A673 (cell line): ENCODE data around the gene PML. TPM values are rescaled to one million over a fixed set of nuclear protein-coding genes. Genes with fewer than 3 reads are reported as not detected.

Source experiments
- BruUV-seq: library from RNA; stranded (reverse); fragments of 400-500 nt; replicated peaks from 2 replicates; lab custom pipeline; 2021; lab: Mats Ljungman, UMichigan
- CTCF ChIA-PET: fragments of 300-600 bp; sonication (Branson Sonifier 250); formaldehyde crosslinking; loops from one replicate; lab custom pipeline; 2022; ENCODE audit warnings: antibody characterized with exemption; lab: Charles Lee
- POLR2A ChIA-PET: fragments of 300-600 bp; sonication (Branson Sonifier 250); formaldehyde crosslinking; loops from one replicate; lab custom pipeline; 2022; ENCODE audit warnings: antibody characterized with exemption; ENCODE audit not compliant: low non-redundant PET; lab: Charles Lee
- DNase-seq: peaks from one replicate; pipeline ENCODE4 v3.0.0-alpha.2; 2015; ENCODE audit warnings: low spot score
- H3K27ac ChIP-seq: fragments of 200-600 bp; sonication (generic); 2 replicates; pipeline ENCODE4 v1.5.1; 2016; ENCODE audit warnings: mixed run types, low read depth, mild to moderate bottlenecking, mixed read lengths, antibody characterized with exemption, low read length; ENCODE audit not compliant: poor library complexity, severe bottlenecking
- H3K27me3 ChIP-seq: fragments of 200-600 bp; sonication (generic); replicated peaks from 2 replicates; pipeline ENCODE4 v1.6.1; 2017; ENCODE audit warnings: mixed run types, low read depth, mild to moderate bottlenecking, mixed read lengths, antibody characterized with exemption, low read length; ENCODE audit not compliant: insufficient read depth, poor library complexity
- H3K36me3 ChIP-seq: fragments of 200-600 bp; sonication (generic); 2 replicates; pipeline ENCODE4 v1.6.1; 2016; ENCODE audit warnings: mixed run types, mild to moderate bottlenecking, mixed read lengths, antibody characterized with exemption, low read length; ENCODE audit not compliant: insufficient read depth, poor library complexity, severe bottlenecking
- H3K4me1 ChIP-seq: fragments of 200-600 bp; sonication (generic); 2 replicates; pipeline ENCODE4 v1.6.1; 2017; ENCODE audit warnings: mixed run types, mild to moderate bottlenecking, mixed read lengths, antibody characterized with exemption, low read length; ENCODE audit not compliant: insufficient read depth, poor library complexity, severe bottlenecking
- H3K4me3 ChIP-seq: fragments of 200-600 bp; sonication (generic); 2 replicates; pipeline ENCODE4 v1.5.1; 2016; ENCODE audit warnings: low read depth, mixed run types, mild to moderate bottlenecking, mixed read lengths, low read length; ENCODE audit not compliant: poor library complexity, severe bottlenecking
- H3K9me3 ChIP-seq: fragments of 200-600 bp; sonication (generic); 2 replicates; pipeline ENCODE4 v1.6.1; 2016; ENCODE audit warnings: mixed run types, low read depth, mild to moderate bottlenecking, mixed read lengths, antibody characterized with exemption, low read length; ENCODE audit not compliant: poor library complexity, severe bottlenecking
- EZH2 ChIP-seq: fragments of 200-600 bp; sonication (generic); IDR thresholded peaks from 2 replicates; pipeline ENCODE4 v1.6.1; 2017; ENCODE audit warnings: borderline replicate concordance, low read depth, mild to moderate bottlenecking, mixed read lengths, antibody characterized with exemption, low read length; ENCODE audit not compliant: poor library complexity, severe bottlenecking
- intact Hi-C: fragments of 100-400 bp; cut with micrococcal nuclease; formaldehyde crosslinking; loops from one replicate; pipeline ENCODE4 v1.10.0; 2022; ENCODE audit not compliant: unreplicated experiment
- total RNA-seq: library from RNA; stranded (reverse); gene quantifications from 2 replicates; pipeline ENCODE4 v1.2.3, GENCODE V29; 2021
- TF ChIP-seq, protein P1 (sequence below): fragments of 300-800, 200-600 bp; sonication (generic); conservative IDR thresholded peaks from 2 replicates; pipeline ENCODE4 v1.5.1; 2017; ENCODE audit warnings: low read depth, mild to moderate bottlenecking, antibody characterized with exemption, low read length, moderate library complexity, mixed read lengths

Gene PML
- total RNA-seq, 1 experiment from 2014 or later: 40.0 TPM

DNA sequence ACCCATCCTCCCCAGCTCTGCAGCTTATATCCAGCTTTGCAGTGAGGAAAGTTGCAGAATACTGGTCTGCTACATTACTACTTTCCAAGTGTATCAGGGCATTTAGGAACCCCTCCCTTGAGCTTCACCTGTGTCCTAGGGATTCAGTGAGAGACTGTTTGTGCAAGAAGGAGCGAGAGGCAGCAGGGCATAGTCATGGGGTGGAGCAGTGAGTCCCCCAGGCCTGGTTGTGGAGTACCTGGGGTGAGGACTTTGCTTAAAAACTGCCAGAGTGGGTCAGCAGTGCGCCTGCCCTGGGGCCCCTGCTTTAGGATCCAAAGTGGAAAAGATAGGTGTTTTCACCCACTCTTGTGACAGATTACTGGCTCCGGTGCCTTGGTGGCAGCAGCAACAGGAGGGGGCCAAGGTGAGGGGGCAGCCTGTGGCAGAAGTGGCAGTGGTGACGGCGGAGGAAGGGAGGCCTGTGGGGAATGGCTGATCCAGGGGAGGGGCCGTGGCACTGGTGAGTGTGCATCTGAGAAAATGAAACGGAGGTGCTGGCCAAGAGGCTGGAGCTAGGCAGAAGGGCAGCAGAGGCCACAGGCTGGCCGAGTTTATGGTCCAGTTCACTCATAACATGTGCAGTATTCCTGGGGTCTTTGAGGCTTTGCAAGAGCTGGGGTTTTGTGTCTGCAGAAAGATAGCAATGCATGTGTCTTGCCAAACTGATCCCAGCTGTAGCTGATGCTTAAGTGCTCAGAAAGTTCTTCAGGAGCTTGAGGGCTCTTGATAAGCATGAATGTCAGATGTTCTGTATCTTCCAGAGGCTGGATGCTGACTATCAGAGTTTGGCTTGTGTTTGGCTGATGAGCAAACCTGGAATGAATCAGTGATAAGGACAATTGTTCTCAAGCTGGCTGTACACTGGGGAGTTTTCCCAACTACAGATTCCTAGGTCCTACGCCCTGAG lies 44.5 kb downstream of the PML start:
- intact Hi-C loops: no loop called here
- Histone ChIP-seq H3K9me3 (no peaks in the 10 kb centered on the region), H3K27me3 (no peaks in the 10 kb centered on the region), H3K4me1 (peaks cover 25% of the 10 kb centered on the region), H3K36me3 (no peaks in the 10 kb centered on the region), H3K4me3 (no peak overlapping the region), H3K27ac (no peak overlapping the region)
- BruUV-seq: no TSS peak
- TF ChIP-seq, protein P1, sequence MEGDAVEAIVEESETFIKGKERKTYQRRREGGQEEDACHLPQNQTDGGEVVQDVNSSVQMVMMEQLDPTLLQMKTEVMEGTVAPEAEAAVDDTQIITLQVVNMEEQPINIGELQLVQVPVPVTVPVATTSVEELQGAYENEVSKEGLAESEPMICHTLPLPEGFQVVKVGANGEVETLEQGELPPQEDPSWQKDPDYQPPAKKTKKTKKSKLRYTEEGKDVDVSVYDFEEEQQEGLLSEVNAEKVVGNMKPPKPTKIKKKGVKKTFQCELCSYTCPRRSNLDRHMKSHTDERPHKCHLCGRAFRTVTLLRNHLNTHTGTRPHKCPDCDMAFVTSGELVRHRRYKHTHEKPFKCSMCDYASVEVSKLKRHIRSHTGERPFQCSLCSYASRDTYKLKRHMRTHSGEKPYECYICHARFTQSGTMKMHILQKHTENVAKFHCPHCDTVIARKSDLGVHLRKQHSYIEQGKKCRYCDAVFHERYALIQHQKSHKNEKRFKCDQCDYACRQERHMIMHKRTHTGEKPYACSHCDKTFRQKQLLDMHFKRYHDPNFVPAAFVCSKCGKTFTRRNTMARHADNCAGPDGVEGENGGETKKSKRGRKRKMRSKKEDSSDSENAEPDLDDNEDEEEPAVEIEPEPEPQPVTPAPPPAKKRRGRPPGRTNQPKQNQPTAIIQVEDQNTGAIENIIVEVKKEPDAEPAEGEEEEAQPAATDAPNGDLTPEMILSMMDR: no peak
- no peak for TF ChIP-seq EZH2
- ChIA-PET POLR2A (no interaction called here), CTCF (interaction anchor here (0.5 to 0.9 kb wide), 3 partner anchors 66 to 314 kb away, joined by 3 to 7 read pairs (median 5); no protein-coding TSS in a partner anchor)
- no peak for DNase-seq

DNA sequence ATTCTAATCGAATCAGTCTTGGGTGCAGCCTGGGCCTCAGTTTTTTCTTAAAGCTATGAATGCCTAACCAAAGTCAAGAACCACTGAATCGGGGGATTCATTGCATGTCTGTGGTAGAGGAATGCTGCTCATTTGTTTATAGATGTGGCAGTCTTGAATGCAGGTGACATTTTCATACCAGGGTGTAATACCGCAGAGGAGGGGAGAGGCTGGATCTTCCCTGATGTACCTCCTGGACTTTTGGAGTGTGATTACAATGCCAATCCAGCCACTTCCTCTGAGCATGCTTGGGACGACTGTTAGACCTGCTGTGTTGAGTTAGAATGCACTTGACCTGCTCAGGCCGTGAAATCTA lies 45.1 kb downstream of the PML start:
- CTCF ChIA-PET: interaction anchor here (0.9 kb wide), 1 partner anchor 67 kb away, joined by 5 read pairs; no protein-coding TSS in a partner anchor
- POLR2A ChIA-PET: no interaction called here

DNA sequence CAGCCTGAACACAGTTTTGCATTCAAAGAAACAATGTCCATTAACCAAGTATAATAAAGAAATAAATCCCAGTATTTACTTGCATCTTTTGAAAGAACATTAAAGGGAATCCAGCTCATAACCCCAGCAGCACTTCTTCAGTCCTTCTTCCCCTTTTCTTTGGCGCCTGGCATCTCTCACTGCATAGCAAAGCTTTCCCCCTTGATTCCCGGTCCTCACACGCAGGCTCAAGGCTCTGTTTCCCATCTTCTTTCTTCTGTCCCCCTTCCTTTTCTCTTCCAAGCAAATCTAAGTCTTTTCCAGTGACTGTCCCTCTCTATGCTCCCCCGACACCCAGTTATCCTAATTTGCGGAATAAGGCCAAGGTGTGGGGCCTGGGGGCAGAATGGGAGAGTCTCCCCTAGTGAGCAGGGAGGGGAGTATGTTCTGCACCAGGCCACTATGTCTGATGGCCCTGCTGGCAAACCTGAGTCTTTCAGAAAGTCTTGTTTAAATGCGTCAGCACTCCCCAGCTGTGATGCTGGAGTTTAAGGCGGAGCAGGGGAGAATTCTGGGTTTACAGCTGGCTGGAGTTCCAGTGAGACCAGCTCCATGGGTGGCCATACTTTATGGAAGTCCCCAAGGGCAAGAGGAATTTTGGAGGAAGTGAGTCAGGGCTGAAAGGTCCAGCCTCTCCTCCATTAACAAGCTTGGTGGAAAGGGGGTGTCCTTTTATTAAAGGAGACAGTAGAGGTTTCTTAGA lies 45.8 kb downstream of the PML start:
- ChIA-PET POLR2A (no interaction called here), CTCF (interaction anchor here (0.6 to 1.2 kb wide), 4 partner anchors 14 to 268 kb away, joined by 3 to 10 read pairs (median 5); no protein-coding TSS in a partner anchor)
- H3K9me3 ChIP-seq: no peaks in the 10 kb centered on the region
- H3K27ac ChIP-seq: peak overlapping the region; percentile 32
- no peaks in the 10 kb centered on the region for H3K27me3 ChIP-seq
- H3K4me3 ChIP-seq: no peak overlapping the region
- peak; percentile 88 for DNase-seq
- intact Hi-C loops: no loop called here
- no TSS peak for BruUV-seq
- H3K4me1 ChIP-seq: peaks cover 25% of the 10 kb centered on the region
- no peaks in the 10 kb centered on the region for H3K36me3 ChIP-seq
- TF ChIP-seq, protein P1: no peak

More for the DNA sequence above, 45.1 kb downstream of the PML start:
- Histone ChIP-seq H3K4me1 (peaks cover 25% of the 10 kb centered on the region), H3K36me3 (no peaks in the 10 kb centered on the region), H3K9me3 (no peaks in the 10 kb centered on the region), H3K27ac (no peak overlapping the region), H3K4me3 (no peak overlapping the region), H3K27me3 (no peaks in the 10 kb centered on the region)
- BruUV-seq: no TSS peak
- intact Hi-C loops: no loop called here
- DNase-seq: no peak
- no peak for TF ChIP-seq EZH2
- TF ChIP-seq, protein P1: no peak
